HepG2 (cell line): Measurements from ENCODE around the gene HAGHL. TPM values are rescaled to one million over a fixed set of nuclear protein-coding genes. Genes with fewer than 3 reads are reported as not detected.

Experiments
- ATAC-seq: fragments of 200-7000 bp; cut with Tn5 transposase; 3 replicates; pipeline ENCODE4 v1.9.1; 2020; ENCODE audit warnings: mild to moderate bottlenecking, moderate library complexity
- BruUV-seq: library from RNA; stranded (reverse); fragments of 400-500 nt; replicated peaks from 2 replicates; lab custom pipeline; 2021; lab: Mats Ljungman, UMichigan
- CTCF ChIA-PET: fragments of 300-600 bp; formaldehyde crosslinking; extraction: SDS; loops from one replicate; lab custom pipeline; 2021; ENCODE audit warnings: low total read pairs, inconsistent platforms, low intra/inter-chr PET ratio; lab: Yijun Ruan, JAX
- POLR2A ChIA-PET: fragments of 350-600 bp; sonication (Branson Sonifier 250); formaldehyde crosslinking; loops from one replicate; lab custom pipeline; 2020; ENCODE audit warnings: antibody characterized with exemption, inconsistent platforms; lab: Yijun Ruan, JAX
- DNase-seq: peaks from one replicate; pipeline ENCODE4 v3.0.0-alpha.2; 2015; ENCODE audit warnings: low spot score
- FAIRE-seq: peaks from 3 replicates; lab custom pipeline; 2011; peaks lifted over from hg19 to GRCh38; lab: Jason Lieb, UNC
- H2AFZ ChIP-seq: one replicate; pipeline ENCODE4 v1.6.1; 2011; ENCODE audit warnings: low read length, inconsistent platforms
- H3K27ac ChIP-seq: fragments of 300-600 bp; 3 replicates; pipeline ENCODE4 v1.8.0; 2011; ENCODE audit warnings: mixed run types, mild to moderate bottlenecking, mixed read lengths, low read length, inconsistent platforms; ENCODE audit not compliant: insufficient read depth; ENCODE audit errors: extremely low read length
- H3K27me3 ChIP-seq, 2 experiments: fragments of 200-600 bp in 1 of 2; 2 replicates in 1 of 2; 3 replicates in 1 of 2; pipeline versions ENCODE4 v1.6.0 to v1.8.0; 2011; ENCODE audit warnings: low read length in 2 of 2, mild to moderate bottlenecking in 2 of 2, moderate library complexity in 2 of 2, inconsistent platforms in 1 of 2; ENCODE audit not compliant: insufficient read depth in 2 of 2, control insufficient read depth in 1 of 2
- H3K36me3 ChIP-seq, 2 experiments: fragments of 200-600 bp in 1 of 2; replicated peaks in 1 of 2; 2 replicates in 1 of 2; 3 replicates in 1 of 2; pipeline versions ENCODE4 v1.5.1 to v1.8.0; 2011; ENCODE audit warnings: low read length in 2 of 2, inconsistent platforms in 1 of 2; ENCODE audit not compliant: insufficient read depth in 2 of 2, control insufficient read depth in 1 of 2
- H3K4me1 ChIP-seq: 2 replicates; pipeline ENCODE4 v1.5.1; 2012; ENCODE audit warnings: low read length, inconsistent platforms; ENCODE audit not compliant: insufficient read depth
- H3K4me2 ChIP-seq: 2 replicates; pipeline ENCODE4 v1.6.0; 2011; ENCODE audit warnings: low read depth, low read length, inconsistent platforms
- H3K4me3 ChIP-seq, 3 experiments: fragments of 200-600 bp in 1 of 3; sonication (generic), shearing (Covaris generic) in 1 of 3; replicated peaks in 1 of 3; 2 replicates each; pipeline ENCODE4 v1.5.1; 2011 to 2016; ENCODE audit warnings: low read length in 3 of 3, inconsistent platforms in 2 of 3, low read depth in 2 of 3, mild to moderate bottlenecking in 2 of 3, control low read depth in 1 of 3, mixed read lengths in 1 of 3; ENCODE audit not compliant: insufficient read depth in 1 of 3
- H3K79me2 ChIP-seq: one replicate; pipeline ENCODE4 v1.6.1; 2011; ENCODE audit warnings: low read length, inconsistent platforms; ENCODE audit not compliant: insufficient read depth
- H3K9ac ChIP-seq: 2 replicates; pipeline ENCODE4 v1.6.0; 2011; ENCODE audit warnings: mild to moderate bottlenecking, low read depth, low read length, inconsistent platforms; ENCODE audit not compliant: insufficient read depth
- H3K9me3 ChIP-seq: 2 replicates; pipeline ENCODE4 v1.5.1; 2012; ENCODE audit warnings: mild to moderate bottlenecking, low read length
- H4K20me1 ChIP-seq: 2 replicates; pipeline ENCODE4 v1.6.0; 2011; ENCODE audit warnings: inconsistent platforms, mild to moderate bottlenecking, low read length, moderate library complexity; ENCODE audit not compliant: insufficient read depth
- HNRNPL ChIP-seq: fragments of 200-400 bp; formaldehyde crosslinking; IDR thresholded peaks from 2 replicates; pipeline ENCODE4 v1.6.1; 2017; ENCODE audit warnings: mild to moderate bottlenecking, low read depth, low read length
- IKZF4 ChIP-seq: sonication (generic); formaldehyde crosslinking; IDR thresholded peaks from 2 replicates; pipeline ENCODE4 v1.5.1; 2020; ENCODE audit warnings: borderline replicate concordance, mild to moderate bottlenecking, low read depth, missing genetic modification reagents; ENCODE audit errors: not compliant biosample characterization
- MLLT10 ChIP-seq: sonication (generic); formaldehyde crosslinking; IDR thresholded peaks from 2 replicates; pipeline ENCODE4 v1.4.0; 2020; ENCODE audit warnings: missing genetic modification reagents
- ZNF24 ChIP-seq: fragments of 450-650 bp; IDR thresholded peaks from 2 replicates; pipeline ENCODE4 v1.6.1; 2017; ENCODE audit warnings: antibody characterized with exemption, mild to moderate bottlenecking
- WGBS: methylation state at CpG from one replicate; pipeline ENCODE4 v1.1.6; 2017; ENCODE audit warnings: low lambda C conversion rate; 5-methylcytosine and 5-hydroxymethylcytosine counted together
- in situ Hi-C: cut with HindIII; loops from 2 replicates; pipeline ENCODE4 v1.10.0; 2017; ENCODE audit warnings: low pct_unique_long_range_greater_than_20kb; ENCODE audit not compliant: extremely low pct_ligation_motif_present
- intact Hi-C: fragments of 100-400 bp; cut with micrococcal nuclease; formaldehyde crosslinking; loops from one replicate; pipeline ENCODE4 v1.10.0; 2022; ENCODE audit not compliant: unreplicated experiment
- microRNA counts: library from miRNA; unstranded; fragments of <30 nt; microRNA quantifications from one replicate; lab custom pipeline; 2015
- microRNA-seq: library from miRNA; unstranded; fragments of <30 nt; microRNA quantifications from one replicate; pipeline ENCODE4, GENCODE V29; 2020
- polyA plus RNA-seq, 8 experiments: library from polyadenylated mRNA; depleted of rRNA in 3 of 8; stranded (reverse) in 7 of 8; unstranded in 1 of 8; fragments of >200 nt; fragmentation: Illumina TruSeq in 4 of 8; extraction: Trizol in 4 of 8; gene quantifications; 2 replicates each; pipeline versions ENCODE4 v1.2.1 to v1.2.3, GENCODE V29; 2011 to 2016; ENCODE audit warnings: low read depth in 4 of 8, missing spikeins in 1 of 8, mixed read lengths in 1 of 8; ENCODE audit not compliant: insufficient read depth in 1 of 8
- small RNA-seq, 3 experiments: library from RNA; depleted of rRNA; stranded (forward); fragments of <200 nt; gene quantifications; one replicate each; pipeline ENCODE3, GENCODE V24; 2012; ENCODE audit warnings: low read depth in 2 of 3, low replicate concordance in 1 of 3; ENCODE audit not compliant: insufficient read length in 3 of 3, insufficient read depth in 2 of 3
- total RNA-seq, 5 experiments: library from RNA; depleted of rRNA; stranded (reverse); fragments of >200 nt; fragmentation: Illumina TruSeq; extraction: Trizol; gene quantifications; 2 replicates each; pipeline ENCODE4 v1.2.3, GENCODE V29; 2016; ENCODE audit warnings: low read depth in 1 of 5
- TF ChIP-seq, protein P1 (sequence below): sonication (generic); formaldehyde crosslinking; IDR thresholded peaks from 2 replicates; pipeline ENCODE4 v1.9.0; 2021; ENCODE audit warnings: missing genetic modification reagents, mild to moderate bottlenecking, borderline replicate concordance

The HAGHL gene
- total and polyA plus RNA-seq, 2 of the 13 experiments (the other 11 are each of a cell fraction or from before 2014, with no cell fraction given), result 3.4 to 8.4 TPM

DNA sequence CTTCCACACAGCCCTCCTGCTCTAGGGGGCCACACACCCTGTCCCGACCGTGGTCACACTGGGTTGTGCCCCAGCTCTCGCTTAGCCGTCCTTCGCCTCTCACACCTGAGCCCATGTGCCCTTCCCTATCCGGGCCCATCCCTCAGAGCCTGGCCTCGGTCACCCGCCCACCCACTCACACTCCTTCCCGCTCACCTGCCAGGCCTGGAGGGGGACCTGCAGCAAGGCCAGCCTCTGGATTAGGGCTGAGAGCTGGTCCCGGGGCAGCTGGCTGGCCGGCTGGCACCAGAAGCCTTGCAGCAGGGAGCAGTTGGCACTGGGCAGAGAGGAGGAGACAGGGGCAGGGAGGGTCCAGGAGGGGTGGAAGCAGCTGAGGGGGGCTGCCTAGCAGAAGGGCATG, 51.5 kb downstream of the HAGHL start:
- H2AFZ ChIP-seq, result no peak overlapping the region
- FAIRE-seq (no peak), ATAC-seq (no peak), DNase-seq (no peak)
- 0 out of 2 replicates have a peak, but pooled peaks cover 2% of the 10 kb centered on the region for H4K20me1 ChIP-seq
- intact Hi-C loops, result no loop called here
- H3K4me1 ChIP-seq, result no peaks in the 10 kb centered on the region
- in situ Hi-C loops, result no loop called here
- no peak overlapping the region for H3K4me3 ChIP-seq
- no peaks in the 10 kb centered on the region for H3K9me3 ChIP-seq
- no peak overlapping the region for H3K4me2 ChIP-seq
- WGBS, result 48% methylated on average over 5 of the region's 11 CpGs
- H3K36me3 ChIP-seq, result no peaks in the 10 kb centered on the region
- POLR2A ChIA-PET, result no interaction called here
- peaks cover 16 to 77% of the 10 kb centered on the region in 2 experiments for H3K27me3 ChIP-seq
- TF ChIP-seq IKZF4, result no peak
- TF ChIP-seq, protein P1, sequence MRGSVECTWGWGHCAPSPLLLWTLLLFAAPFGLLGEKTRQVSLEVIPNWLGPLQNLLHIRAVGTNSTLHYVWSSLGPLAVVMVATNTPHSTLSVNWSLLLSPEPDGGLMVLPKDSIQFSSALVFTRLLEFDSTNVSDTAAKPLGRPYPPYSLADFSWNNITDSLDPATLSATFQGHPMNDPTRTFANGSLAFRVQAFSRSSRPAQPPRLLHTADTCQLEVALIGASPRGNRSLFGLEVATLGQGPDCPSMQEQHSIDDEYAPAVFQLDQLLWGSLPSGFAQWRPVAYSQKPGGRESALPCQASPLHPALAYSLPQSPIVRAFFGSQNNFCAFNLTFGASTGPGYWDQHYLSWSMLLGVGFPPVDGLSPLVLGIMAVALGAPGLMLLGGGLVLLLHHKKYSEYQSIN, result no peak
- 0 out of 2 replicates have a peak, but pooled peaks have one; percentile 53 for TF ChIP-seq HNRNPL
- TF ChIP-seq, all 625 proteins: peak for 1
- Histone ChIP-seq H3K9ac (no peak overlapping the region), H3K27ac (no peak overlapping the region), H3K79me2 (no peaks in the 10 kb centered on the region)
- CTCF ChIA-PET, result no interaction called here
- no TSS peak for BruUV-seq

- H3K36me3 ChIP-seq, result no peaks in the 10 kb centered on the region
- no peak for ATAC-seq
- no peak overlapping the region for H3K9ac ChIP-seq
- H3K27me3 ChIP-seq, result peaks cover 15 to 73% of the 10 kb centered on the region in 2 experiments
- H3K4me3 ChIP-seq, result no peak overlapping the region
- H3K79me2 ChIP-seq, result no peaks in the 10 kb centered on the region
- intact Hi-C loops, result no loop called here
- H3K4me1 ChIP-seq, result no peaks in the 10 kb centered on the region
- POLR2A ChIA-PET, result no interaction called here
- no peak overlapping the region for H3K4me2 ChIP-seq
- 0 out of 2 replicates have a peak, but pooled peaks cover 2% of the 10 kb centered on the region for H4K20me1 ChIP-seq
- TF ChIP-seq ZNF24, result peak; percentile 95
- TF ChIP-seq MLLT10 (CRISPR knock-in tag), result no peak
- TF ChIP-seq, all 625 proteins: peak for 1
- BruUV-seq, result no TSS peak
- no peaks in the 10 kb centered on the region for H3K9me3 ChIP-seq
- DNase-seq (no peak), FAIRE-seq (no peak)
- CTCF ChIA-PET, result no interaction called here
- no peak overlapping the region for H3K27ac ChIP-seq
- no peak overlapping the region for H2AFZ ChIP-seq
- in situ Hi-C loops, result no loop called here
- 34% methylated on average over 6 of the region's 6 CpGs for WGBS
These were observed 52.1 kb downstream of the HAGHL start for GRCh38 chr16:778909-779527.

MicroRNAs within 50 kb of the gene (microRNA counts, 767-probe panel; counts per million panel counts)
- not detected for microRNA hsa-miR-662 (lab: Ali Mortazavi, UCI)

Small RNA genes within 50 kb of the gene (microRNA-seq; reads per million reads assigned to microRNA genes)
- not detected for gene MIR662

Small RNA genes within 50 kb of the gene (small RNA-seq; reads per million reads assigned to genes)
- 0 reads per million in 3 experiments for gene MIR662

Other genes starting within 250 kb of the HAGHL start
- 15.0 and 24.5 TPM in 2 replicates for gene CAPN15, start 199.4 kb upstream of the HAGHL start, total RNA-seq (2016; rRNA removed; fragmentation: Illumina TruSeq; extraction: Trizol)
- gene CAPN15, start 199.4 kb upstream of the HAGHL start, polyA plus RNA-seq (2011; rRNA removed), result 14.9 and 22.2 TPM in 2 replicates
- 0.07 TPM in 1 of 2 replicates, not detected in the other for gene PRR35, start 166.7 kb upstream of the HAGHL start, total RNA-seq (2016; rRNA removed; fragmentation: Illumina TruSeq; extraction: Trizol)
- gene PRR35, start 166.7 kb upstream of the HAGHL start, polyA plus RNA-seq (2011; rRNA removed), result 0.16 and 0.38 TPM in 2 replicates
- 0.40 and 0.48 TPM in 2 replicates for gene NHLRC4, start 160.1 kb upstream of the HAGHL start, total RNA-seq (2016; rRNA removed; fragmentation: Illumina TruSeq; extraction: Trizol)
- gene NHLRC4, start 160.1 kb upstream of the HAGHL start, polyA plus RNA-seq (2011; rRNA removed), result 0.59 and 1.1 TPM in 2 replicates
- gene PIGQ, start 157.1 kb upstream of the HAGHL start, total RNA-seq (2016; rRNA removed; fragmentation: Illumina TruSeq; extraction: Trizol), result 8.4 and 19.7 TPM in 2 replicates
- 7.7 and 13.6 TPM in 2 replicates for gene PIGQ, start 157.1 kb upstream of the HAGHL start, polyA plus RNA-seq (2011; rRNA removed)
- 8.2 and 11.5 TPM in 2 replicates for gene RAB40C, start 137.0 kb upstream of the HAGHL start, total RNA-seq (2016; rRNA removed; fragmentation: Illumina TruSeq; extraction: Trizol)
- gene RAB40C, start 137.0 kb upstream of the HAGHL start, polyA plus RNA-seq (2011; rRNA removed), result 7.7 and 10.6 TPM in 2 replicates
- gene WFIKKN1, start 96.1 kb upstream of the HAGHL start, total RNA-seq (2016; rRNA removed; fragmentation: Illumina TruSeq; extraction: Trizol), result 2.4 and 4.9 TPM in 2 replicates
- gene WFIKKN1, start 96.1 kb upstream of the HAGHL start, polyA plus RNA-seq (2011; rRNA removed), result 1.7 and 2.9 TPM in 2 replicates
- gene METTL26, start 90.8 kb upstream of the HAGHL start, total RNA-seq (2016; rRNA removed; fragmentation: Illumina TruSeq; extraction: Trizol), result 70.1 and 75.1 TPM in 2 replicates
- 65.5 and 65.8 TPM in 2 replicates for gene METTL26, start 90.8 kb upstream of the HAGHL start, polyA plus RNA-seq (2011; rRNA removed)
- 54.6 and 76.7 TPM in 2 replicates for gene MCRIP2, start 85.3 kb upstream of the HAGHL start, total RNA-seq (2016; rRNA removed; fragmentation: Illumina TruSeq; extraction: Trizol)
- 39.6 and 50.7 TPM in 2 replicates for gene MCRIP2, start 85.3 kb upstream of the HAGHL start, polyA plus RNA-seq (2011; rRNA removed)
- 10.2 and 28.9 TPM in 2 replicates for gene WDR90, start 77.7 kb upstream of the HAGHL start, total RNA-seq (2016; rRNA removed; fragmentation: Illumina TruSeq; extraction: Trizol)
- gene WDR90, start 77.7 kb upstream of the HAGHL start, polyA plus RNA-seq (2011; rRNA removed), result 11.1 and 14.9 TPM in 2 replicates
- gene RHOT2, start 59.0 kb upstream of the HAGHL start, total RNA-seq (2016; rRNA removed; fragmentation: Illumina TruSeq; extraction: Trizol), result 34.1 and 63.6 TPM in 2 replicates
- 76.9 and 104 TPM in 2 replicates for gene RHOT2, start 59.0 kb upstream of the HAGHL start, polyA plus RNA-seq (2011; rRNA removed)
- 0.87 and 1.8 TPM in 2 replicates for gene RHBDL1, start 51.4 kb upstream of the HAGHL start, total RNA-seq (2016; rRNA removed; fragmentation: Illumina TruSeq; extraction: Trizol)
- gene RHBDL1, start 51.4 kb upstream of the HAGHL start, polyA plus RNA-seq (2011; rRNA removed), result 3.8 and 5.3 TPM in 2 replicates
- gene STUB1, start 46.7 kb upstream of the HAGHL start, total RNA-seq (2016; rRNA removed; fragmentation: Illumina TruSeq; extraction: Trizol), result 78.2 and 79.9 TPM in 2 replicates
- gene STUB1, start 46.7 kb upstream of the HAGHL start, polyA plus RNA-seq (2011; rRNA removed), result 52.9 and 59.6 TPM in 2 replicates
- 0.55 and 2.6 TPM in 2 replicates for gene JMJD8, start 42.8 kb upstream of the HAGHL start, total RNA-seq (2016; rRNA removed; fragmentation: Illumina TruSeq; extraction: Trizol)
- 11.8 and 17.3 TPM in 2 replicates for gene JMJD8, start 42.8 kb upstream of the HAGHL start, polyA plus RNA-seq (2011; rRNA removed)
- 1.4 and 3.8 TPM in 2 replicates for gene WDR24, start 36.7 kb upstream of the HAGHL start, total RNA-seq (2016; rRNA removed; fragmentation: Illumina TruSeq; extraction: Trizol)
- 4.5 and 8.3 TPM in 2 replicates for gene WDR24, start 36.7 kb upstream of the HAGHL start, polyA plus RNA-seq (2011; rRNA removed)
- 0.20 and 0.22 TPM in 2 replicates for gene FBXL16, start 21.3 kb upstream of the HAGHL start, total RNA-seq (2016; rRNA removed; fragmentation: Illumina TruSeq; extraction: Trizol)
- gene FBXL16, start 21.3 kb upstream of the HAGHL start, polyA plus RNA-seq (2011; rRNA removed), result 2.0 and 2.2 TPM in 2 replicates
- 27.3 and 46.1 TPM in 2 replicates for gene METRN, start 12.0 kb upstream of the HAGHL start, total RNA-seq (2016; rRNA removed; fragmentation: Illumina TruSeq; extraction: Trizol)
- gene METRN, start 12.0 kb upstream of the HAGHL start, polyA plus RNA-seq (2011; rRNA removed), result 25.5 and 34.0 TPM in 2 replicates
- 17.8 and 47.8 TPM in 2 replicates for gene ANTKMT, start 6.0 kb upstream of the HAGHL start, total RNA-seq (2016; rRNA removed; fragmentation: Illumina TruSeq; extraction: Trizol)
- 7.5 and 11.8 TPM in 2 replicates for gene ANTKMT, start 6.0 kb upstream of the HAGHL start, polyA plus RNA-seq (2011; rRNA removed)
- gene CCDC78, start 663 bp upstream of the HAGHL start, total RNA-seq (2016; rRNA removed; fragmentation: Illumina TruSeq; extraction: Trizol), result 0.53 TPM in 1 of 2 replicates, not detected in the other
- gene CCDC78, start 663 bp upstream of the HAGHL start, polyA plus RNA-seq (2011; rRNA removed), result 1.5 and 1.7 TPM in 2 replicates
- 16.9 and 21.7 TPM in 2 replicates for gene CIAO3, start 13.9 kb downstream of the HAGHL start, total RNA-seq (2016; rRNA removed; fragmentation: Illumina TruSeq; extraction: Trizol)
- 25.0 and 25.2 TPM in 2 replicates for gene CIAO3, start 13.9 kb downstream of the HAGHL start, polyA plus RNA-seq (2011; rRNA removed)
- gene MSLN, start 33.6 kb downstream of the HAGHL start, total RNA-seq (2016; rRNA removed; fragmentation: Illumina TruSeq; extraction: Trizol), result 0.72 and 2.0 TPM in 2 replicates
- 2.3 and 3.0 TPM in 2 replicates for gene MSLN, start 33.6 kb downstream of the HAGHL start, polyA plus RNA-seq (2011; rRNA removed)
- 22.4 and 26.2 TPM in 2 replicates for gene RPUSD1, start 61.3 kb downstream of the HAGHL start, total RNA-seq (2016; rRNA removed; fragmentation: Illumina TruSeq; extraction: Trizol)
- 13.1 and 15.9 TPM in 2 replicates for gene RPUSD1, start 61.3 kb downstream of the HAGHL start, polyA plus RNA-seq (2011; rRNA removed)
- gene CHTF18, start 61.5 kb downstream of the HAGHL start, total RNA-seq (2016; rRNA removed; fragmentation: Illumina TruSeq; extraction: Trizol), result 8.8 and 22.9 TPM in 2 replicates
- gene CHTF18, start 61.5 kb downstream of the HAGHL start, polyA plus RNA-seq (2011; rRNA removed), result 7.3 and 8.6 TPM in 2 replicates
- gene GNG13, start 73.6 kb downstream of the HAGHL start, total RNA-seq (2016; rRNA removed; fragmentation: Illumina TruSeq; extraction: Trizol), result not detected in 2 replicates
- gene GNG13, start 73.6 kb downstream of the HAGHL start, polyA plus RNA-seq (2011; rRNA removed), result not detected in 2 replicates
- 2.3 and 6.8 TPM in 2 replicates for gene LMF1, start 243.9 kb downstream of the HAGHL start, total RNA-seq (2016; rRNA removed; fragmentation: Illumina TruSeq; extraction: Trizol)
- gene LMF1, start 243.9 kb downstream of the HAGHL start, polyA plus RNA-seq (2011; rRNA removed), result 8.5 and 13.7 TPM in 2 replicates